Activated naive CD4-positive, alpha-beta T cell (primary cell): Measurements from ENCODE around the gene RNF181.
"Not testable (repeated sequence)": the region's sequence is repeated elsewhere in the genome, so short reads cannot be mapped to it uniquely, and the experiment has no call there.

Experiments used
- DNase-seq, 4 experiments: peaks; one replicate each; lab custom pipeline; 2025; lab: John Stamatoyannopoulos, UW

The RNF181 gene, protein sequence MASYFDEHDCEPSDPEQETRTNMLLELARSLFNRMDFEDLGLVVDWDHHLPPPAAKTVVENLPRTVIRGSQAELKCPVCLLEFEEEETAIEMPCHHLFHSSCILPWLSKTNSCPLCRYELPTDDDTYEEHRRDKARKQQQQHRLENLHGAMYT

DNA sequence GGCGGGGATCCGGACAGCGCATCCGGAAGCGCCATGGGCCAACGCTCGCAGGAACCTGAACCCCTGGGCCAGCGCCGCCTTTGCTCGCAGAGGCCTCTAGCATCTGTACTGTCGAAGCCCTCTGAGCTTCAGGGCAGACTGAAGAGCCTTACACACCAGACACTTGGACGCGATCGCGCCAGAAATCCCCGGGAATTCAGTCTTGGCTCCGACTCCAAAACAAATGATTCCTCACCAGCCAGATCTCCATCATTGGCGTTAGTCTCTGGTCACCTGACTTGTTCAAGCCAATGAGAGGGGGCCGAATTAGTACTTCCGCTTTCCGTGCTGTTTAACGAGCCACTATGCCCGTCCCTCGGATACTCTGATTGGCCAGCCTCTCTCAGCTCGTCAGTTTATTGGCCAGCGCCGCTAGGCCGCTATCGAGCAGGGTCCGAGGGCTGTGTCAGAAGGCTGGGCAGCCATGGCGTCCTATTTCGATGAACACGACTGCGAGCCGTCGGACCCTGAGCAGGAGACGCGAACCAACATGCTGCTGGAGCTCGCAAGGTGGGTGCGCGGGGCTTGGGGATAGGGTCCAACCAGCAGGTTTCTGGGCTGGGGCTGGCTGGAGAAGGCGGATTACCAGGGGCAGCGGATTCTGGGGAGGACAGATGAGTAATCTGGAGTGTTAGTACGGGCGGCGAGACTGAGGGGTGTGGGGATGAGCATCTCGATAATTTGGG is at the start of gene RNF181:
TSS of gene RNF181 (plus strand) at position 445 of the 725 bp plus-strand sequence. CDS start at position 464, 19 bp downstream.
- peak; percentile 65 to 78 (median 72) for DNase-seq

DNA sequence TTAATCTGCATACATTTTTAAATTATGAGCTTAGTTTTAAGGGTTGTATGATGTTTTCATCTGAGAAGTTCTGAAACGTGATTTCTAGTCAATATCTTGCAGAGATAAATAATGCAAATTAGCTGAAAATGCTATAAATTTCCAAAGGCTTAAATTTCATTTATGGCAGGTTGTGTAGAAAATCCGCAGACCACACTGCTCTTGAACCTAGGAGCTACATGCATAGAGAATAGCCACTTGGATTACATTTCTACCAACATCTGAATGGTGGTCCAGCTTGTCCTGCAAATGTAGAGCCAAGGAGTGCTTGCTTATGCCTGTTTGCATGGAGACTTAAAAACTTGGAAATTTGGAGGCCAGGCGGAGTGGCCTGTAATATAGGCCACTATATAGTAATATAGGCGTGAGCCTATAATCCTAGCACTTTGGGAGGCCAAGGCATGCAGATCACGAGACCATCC is 49.7 kb upstream of the RNF181 start:
- no peak for DNase-seq

DNA sequence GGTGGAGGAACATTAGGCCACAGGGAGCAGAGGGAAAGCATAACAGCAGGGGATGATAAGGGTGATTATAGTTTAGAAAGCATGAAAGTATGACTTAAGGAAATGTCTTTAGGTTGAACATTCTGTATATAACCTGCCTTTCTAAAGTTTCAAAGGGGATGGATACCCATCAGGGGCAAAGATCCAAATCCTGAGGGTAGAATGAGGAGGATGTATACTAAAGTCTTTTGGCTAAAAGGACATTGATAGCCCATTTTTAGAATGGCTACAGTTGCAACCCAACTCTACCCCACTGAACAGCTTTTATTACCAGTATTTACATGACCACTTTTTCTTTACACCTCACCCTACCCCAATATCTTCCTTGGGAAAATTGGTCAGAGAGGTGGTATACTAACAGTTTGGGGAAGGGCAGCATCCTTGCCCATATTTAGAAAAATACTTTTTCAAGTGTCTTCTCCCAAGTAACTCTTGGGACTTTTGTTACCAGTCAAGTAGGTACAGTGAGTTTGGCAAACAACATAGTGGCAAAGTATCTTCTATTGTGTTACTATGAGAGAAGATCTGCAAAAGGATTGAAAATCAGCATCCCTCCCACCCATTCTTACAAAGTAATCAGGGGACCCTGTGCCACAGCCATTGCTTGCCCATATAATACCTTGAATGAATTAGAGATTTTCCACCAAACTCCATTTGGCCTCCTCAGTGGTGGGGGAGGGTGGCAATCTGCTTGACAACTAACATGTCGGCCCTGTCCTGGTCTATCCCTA is 48.3 kb upstream of the RNF181 start:
- DNase-seq = no peak

DNA sequence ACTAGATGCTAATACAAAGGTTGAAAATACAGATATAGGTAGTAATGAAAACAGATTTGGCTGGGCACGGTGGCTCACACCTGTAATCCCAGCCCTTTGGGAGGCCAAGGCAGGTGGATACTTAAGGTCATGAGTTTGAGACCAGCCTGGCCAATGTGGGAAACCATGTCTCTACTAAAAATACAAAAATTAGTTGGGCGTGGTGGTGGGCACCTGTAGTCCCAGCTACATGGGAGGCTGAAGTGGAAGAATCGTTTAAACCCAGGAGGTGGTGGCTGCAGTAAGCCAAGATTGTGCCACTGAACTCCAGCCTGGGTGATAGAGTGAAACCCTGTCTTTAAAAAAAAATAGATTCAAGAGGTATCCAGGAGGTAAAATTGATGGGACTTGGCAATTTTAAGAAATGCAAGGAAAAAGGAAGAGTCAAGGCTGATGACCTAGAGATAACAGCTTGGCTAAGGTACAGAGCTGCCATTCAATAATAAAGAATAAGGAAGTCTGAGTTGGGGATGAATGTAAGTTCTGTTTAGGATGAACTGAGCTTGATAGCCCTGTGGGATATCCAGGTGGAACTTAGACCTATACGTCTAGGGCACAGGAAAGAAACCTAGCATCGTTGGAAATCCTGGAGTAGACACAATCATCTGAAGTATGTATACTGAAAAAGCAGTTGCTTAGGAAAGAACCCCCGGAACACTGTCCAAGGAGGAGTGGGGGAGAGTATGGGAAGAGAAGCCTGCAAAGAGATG is 47.5 kb upstream of the RNF181 start:
- no peak for DNase-seq

DNA sequence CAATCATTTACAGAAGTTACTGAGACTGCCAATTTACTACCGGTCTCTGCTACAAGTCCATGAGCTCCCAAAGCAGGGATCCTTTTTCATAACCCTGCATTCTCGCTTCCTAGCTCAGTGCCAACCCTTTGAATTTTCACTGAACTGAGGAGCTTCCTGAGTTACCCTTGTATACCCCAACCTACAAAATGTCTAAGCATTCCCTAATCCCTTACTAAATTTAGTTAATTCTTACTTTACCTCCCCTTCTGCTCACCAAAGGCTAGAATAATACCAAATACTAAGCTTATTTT is 47.0 kb upstream of the RNF181 start:
- DNase-seq = no peak

DNA sequence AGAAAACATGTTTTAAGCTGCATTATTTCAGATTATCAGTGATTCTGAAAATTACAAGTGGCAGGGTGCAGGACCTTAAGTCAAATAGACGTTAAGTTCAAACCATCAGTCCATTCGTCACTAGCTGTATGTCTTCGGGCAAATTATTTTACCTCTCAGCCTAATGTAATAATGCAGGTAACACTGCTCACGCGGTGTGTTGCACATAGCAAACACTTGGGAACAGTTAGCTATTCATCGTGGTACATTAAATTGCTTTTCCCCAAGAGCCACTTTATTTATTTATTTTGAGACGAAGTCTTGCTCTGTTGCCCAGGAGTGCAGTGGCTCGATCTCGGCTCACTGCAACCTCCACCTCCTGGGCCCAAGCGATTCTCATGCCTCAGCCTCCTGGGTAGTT is 46.5 kb upstream of the RNF181 start:
- DNase-seq = no peak

DNA sequence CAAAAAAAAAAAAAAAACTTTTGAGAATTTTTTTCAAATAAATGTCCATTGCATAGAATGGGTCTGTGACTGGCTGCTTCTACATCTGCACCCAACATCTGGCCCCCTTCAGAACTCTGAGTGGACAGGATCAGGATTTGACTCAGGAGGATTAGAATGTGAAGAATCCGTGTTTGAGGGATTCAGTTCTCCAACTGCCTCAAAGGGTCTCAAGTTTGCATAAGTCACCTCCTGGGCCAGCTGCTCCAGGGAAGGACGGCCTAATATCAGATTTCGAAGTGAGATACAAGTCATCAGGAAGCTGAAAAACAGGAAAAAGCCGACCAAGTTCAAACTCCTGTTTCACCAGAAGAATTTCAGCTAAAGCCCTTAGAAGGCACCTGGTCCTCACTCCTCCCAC is 45.7 kb upstream of the RNF181 start:
- DNase-seq = no peak

DNA sequence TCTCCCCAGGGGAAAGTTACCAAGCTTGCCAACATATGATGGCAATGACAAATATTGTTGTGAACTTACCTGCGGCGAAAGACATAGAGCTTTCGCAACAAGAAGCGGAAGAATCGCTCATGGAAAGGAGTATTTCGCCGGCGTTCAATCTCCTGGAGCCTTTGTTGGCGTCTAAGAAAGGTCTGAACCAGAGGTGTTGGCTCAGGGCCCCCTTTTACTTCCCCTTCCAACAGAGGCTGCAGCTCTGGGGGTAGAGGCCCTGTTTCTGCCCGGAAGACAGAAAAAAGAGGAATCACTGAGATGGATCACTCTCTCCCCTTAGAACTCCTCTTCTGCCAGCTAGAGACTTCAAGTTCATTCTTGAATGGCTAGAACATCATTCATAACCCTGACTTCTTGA is 45.1 kb upstream of the RNF181 start:
- no peak for DNase-seq

DNA sequence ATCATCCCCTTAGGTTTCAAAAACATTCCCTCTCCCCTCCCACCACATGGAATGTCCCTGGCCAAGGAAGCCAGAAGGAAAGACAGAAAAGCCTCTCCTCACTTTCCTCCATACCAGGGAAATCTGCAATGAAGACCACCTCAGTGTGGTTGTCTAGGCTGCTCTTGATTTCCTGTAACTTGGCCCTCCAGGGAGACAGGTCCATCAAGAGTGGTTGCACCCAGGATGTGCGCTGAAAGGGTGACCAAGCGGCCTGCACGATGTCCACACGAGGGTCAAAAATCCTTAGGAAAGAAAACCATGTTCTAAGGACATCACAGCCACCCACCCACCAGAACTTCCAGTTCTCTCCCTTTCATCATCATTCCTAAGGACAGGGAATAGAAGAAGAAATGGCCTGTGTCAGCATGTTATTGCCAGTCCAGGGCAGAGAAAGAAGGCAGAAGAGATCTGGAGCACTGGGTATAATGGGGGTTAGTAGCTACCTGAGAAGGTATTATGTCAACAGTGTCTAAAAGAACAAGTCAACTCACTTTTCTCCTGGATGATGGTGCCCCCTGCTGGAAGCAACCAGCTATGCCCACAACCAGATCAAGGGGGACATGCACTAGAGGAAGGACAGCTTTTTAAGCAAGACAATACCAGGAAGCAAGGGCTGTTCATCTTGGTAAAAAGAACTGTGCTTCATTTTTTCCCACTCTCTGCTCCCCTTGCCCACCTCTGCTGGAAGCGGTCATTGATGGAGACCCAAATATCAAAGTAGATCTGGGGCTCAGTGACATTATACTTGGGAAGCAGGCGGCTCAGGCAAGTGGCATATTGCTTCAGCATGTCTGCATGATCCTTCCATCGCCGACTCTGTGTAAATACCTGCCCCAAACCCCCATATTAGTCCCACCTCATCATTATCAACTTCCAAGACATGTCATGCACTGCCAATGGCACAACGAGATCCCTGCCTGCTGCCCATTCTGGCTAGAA is 43.6 kb upstream of the RNF181 start:
- peak; percentile 65 to 81 (median 74) for DNase-seq

DNA sequence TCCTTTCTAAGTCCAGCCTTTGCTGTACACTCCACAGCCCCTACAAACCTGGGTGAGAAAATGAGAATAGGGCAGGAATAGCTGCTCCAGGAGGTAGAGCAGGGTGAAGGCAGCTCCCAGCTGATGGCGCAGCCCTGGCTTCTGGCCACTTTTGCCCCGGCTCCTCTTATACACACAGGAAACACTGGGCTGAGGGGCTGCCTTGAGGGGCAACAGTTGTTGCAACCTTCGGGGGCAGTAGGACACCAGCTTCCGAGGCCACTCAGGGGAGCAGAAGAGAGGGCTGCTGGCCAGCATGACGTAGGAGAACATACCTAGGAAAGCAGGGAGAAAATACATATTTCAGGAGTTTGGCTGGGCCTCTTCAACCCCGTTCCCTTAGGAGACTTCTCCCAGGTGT is 42.4 kb upstream of the RNF181 start:
- DNase-seq = no peak

DNA sequence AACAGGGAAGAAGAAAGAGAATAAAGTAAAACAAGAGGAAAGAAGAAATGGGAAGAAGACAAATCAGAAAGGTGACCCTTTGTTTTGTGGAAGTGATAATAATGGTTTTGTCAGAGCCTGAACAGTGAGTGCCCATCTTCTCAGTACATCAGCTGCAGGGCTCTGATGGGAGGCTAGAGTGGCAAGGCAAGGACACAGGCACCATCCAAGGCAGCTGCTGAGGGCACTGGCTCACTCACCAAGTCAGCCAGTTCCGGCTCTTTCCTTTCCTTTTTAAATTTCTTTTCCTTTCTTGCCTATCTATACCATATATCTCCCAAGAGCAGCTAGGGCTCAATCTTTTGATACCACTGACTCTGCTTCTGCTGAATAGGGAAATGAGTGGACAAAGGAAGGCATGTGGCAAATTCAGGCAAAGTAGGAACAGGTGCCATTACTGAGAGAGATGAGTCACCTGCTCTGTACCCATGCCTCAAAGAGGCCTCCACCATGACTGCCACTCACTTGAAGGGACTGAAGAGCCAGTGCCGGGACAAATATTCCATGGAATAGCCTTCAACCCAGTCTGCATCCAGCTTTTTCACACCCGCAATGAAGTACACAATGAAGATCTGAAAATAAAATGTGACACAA is 40.4 kb upstream of the RNF181 start:
- no peak for DNase-seq

DNA sequence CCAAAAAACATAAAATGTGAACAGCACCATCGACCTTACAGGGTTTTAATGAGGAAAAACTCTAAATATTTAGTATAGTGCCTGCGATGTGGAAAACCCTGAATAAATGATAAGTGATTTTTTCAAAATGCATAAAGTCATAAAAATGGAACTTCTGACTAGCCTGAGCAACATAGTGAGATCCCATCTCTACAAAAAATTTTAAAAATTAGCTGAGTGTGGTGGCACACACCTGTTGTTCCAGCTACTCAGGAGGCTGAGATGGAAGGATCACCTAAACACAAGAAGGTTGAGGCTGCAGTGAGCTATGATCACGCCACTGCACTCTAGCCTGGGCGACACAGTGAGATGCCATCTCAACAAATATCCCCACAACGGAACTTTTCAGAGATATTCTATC is 38.4 kb upstream of the RNF181 start:
- no peak for DNase-seq

DNA sequence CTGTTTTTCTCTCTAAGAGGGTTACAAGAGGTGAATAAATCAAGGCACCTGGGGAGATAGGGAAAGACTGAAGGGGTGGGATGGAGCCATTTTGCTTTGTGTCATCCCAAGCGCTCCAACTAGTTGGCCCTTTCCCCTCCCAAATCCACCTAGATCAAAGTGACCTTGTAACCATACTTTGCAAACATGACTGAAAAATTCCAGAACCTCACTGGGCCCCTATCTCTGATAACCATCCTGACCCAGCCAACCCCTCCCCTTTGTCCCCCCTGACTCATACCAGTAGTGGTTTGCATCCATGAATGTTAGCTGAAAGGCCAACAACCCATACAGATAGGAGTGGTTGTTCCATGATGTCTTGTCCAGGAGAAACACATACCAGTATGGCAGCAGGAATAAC is 37.4 kb upstream of the RNF181 start:
- no peak for DNase-seq

DNA sequence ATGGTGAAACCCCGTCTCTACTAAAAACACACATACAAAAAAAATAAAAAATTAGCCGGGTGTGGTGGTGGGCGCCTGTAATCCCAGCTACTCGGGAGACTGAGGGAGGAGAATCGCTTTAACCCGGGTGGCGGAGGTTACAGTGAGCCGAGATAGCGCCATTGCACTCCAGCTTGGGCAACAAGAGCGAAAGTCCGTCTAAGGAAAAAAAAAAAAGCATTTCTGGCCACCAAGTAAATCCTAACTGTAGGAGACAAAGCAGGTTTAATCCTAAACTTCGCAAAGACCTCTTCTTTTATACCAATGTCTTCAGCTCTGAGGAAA is 35.2 kb upstream of the RNF181 start:
- DNase-seq = not testable (repeated sequence)

DNA sequence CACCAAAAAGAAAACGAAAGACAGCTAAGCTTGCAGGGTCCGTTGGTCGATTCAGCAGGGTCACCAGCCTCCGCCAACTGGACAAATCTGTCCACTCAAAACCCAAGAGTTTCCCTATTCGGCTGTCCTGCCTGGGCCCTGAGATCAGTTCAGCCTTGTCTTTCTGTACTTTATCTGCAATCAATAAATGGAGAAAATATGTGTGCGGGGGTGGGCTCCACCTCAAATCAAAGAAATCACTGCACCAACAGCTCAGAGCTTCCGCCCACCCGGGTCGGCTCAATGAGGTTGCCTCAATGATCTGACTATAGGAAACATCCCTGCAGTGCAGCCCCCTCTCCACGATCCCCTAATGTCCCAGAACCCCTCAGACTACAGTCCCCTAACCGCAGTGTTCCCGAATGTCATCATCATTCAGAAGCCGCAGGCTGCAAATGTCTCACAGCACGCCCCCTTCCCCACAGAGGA is 34.7 kb upstream of the RNF181 start:
- DNase-seq = no peak

DNA sequence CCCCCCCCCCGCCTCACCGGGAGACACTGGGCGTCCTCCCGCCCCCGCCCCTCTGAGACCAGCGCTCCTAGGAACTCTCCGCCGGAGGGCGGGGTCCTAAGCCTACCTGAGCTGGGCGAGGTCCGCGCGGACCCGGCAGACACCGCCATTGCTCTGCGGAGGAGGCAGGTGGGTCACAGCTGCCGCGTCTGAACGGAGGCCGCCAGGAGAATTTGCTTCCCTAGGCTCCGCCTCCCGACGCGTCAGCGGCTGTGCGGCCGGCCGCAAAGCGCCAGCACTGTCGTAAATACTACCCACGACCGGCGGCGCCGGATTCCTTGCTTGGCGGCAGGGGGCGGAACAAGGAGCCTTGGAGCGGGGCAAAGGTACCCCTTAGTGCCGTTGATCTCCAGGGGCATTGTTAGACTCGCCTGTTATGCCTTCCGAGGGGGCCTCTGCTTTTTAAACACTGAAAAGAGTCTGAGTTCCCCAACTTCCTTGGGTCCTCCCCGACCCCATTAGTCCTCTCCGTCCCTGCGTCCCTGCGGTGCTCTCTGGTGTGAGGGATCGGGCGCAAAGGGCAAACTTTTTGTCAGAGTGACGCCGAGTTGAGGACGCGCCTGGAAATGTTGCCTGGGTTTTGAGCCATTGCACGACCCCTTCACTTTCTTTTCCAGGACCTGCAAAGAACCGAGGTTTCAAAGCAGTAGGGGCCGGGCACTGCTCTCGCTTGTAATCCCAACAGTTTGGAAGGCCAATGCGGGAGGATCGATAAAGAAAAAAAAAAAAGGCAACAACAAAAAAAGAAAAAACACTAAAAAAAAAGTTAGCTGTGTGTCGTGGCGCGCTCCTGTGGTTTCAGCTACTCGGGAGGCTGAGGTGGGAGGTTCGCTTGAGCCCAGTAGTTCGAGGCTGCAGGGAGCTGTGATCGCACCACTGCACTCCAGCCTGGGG is 34.0 kb upstream of the RNF181 start, which contains the start of gene GGCX:
TSS of gene GGCX (minus strand) at position 214 of the 933 bp plus-strand sequence. CDS start at position 149, 65 bp downstream.
- peak; percentile 85 to 93 (median 90) for DNase-seq

DNA sequence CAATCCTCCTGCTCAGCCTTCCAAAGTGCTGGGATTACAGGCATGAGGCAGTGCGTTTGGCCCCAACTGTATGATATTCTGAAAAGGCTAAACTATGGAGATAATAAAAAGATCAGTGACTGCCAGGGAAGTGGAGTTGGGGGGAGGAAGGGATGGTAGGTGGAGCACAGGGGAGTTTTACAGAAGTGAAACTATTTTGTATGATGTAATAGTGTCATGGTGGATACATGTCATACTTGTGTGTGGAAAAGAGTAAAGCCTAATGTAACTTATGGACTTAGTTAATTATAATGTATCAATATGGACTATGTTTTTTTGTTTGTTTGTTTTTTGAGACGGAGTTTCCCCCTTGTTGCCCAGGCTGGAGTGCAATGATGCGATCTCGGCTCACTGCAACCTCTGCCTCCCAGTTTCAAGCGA is 31.4 kb upstream of the RNF181 start:
- no peak for DNase-seq

DNA sequence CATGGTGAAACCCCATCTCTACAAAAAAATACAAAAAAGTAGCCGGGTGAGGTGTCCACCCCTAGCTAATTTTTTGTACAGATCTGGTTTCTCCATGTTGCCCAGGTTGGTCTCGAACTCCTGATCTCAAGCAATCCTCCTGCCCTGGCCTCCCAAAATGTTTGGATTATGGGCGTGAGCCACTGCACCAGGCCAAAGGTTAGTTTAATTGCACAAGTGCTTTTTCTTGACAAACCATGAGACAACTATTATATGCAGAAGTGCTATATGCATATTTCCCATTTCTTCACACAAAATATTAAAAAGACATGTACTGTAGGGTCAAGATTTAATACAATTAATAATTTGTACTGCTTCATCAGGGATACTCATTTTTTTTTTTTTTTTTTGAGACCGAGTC is 29.3 kb upstream of the RNF181 start:
- DNase-seq = no peak

DNA sequence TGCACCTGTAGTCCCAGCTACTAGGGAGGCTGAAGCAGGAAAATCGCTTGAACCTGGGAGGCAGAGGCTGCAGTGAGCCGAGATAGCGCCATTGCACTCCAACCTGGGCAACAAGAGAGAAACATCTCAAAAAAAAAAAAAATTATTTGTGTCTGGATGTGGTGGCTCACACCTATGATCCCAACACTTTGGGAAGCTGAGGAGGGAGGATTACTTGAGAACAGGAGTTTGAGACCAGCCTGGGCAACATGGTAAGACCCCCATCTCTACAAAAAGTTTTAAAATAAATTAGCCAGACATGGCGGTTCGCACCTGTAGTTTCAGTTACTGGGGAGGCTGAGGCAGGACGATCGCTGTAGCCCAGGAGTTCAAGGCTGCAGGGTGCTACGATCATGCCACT is 19.8 kb upstream of the RNF181 start:
- no peak for DNase-seq

DNA sequence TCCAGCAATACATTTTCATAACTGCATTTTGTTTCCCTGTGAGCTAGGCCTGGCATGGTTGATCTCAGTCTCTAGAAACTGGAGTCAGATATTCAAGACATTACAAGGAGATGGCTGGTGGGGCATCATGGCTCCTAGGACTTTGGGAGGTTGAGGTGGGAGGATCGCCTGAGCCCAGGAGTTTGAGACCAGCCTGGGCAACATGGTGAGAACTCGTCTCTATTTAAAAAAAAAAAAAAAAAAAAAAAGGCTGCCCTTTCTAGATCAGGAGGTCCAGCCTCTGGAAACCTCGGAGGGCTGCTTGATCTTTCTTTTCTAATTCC is 18.5 kb upstream of the RNF181 start:
- DNase-seq = no peak
